ENCODE results near the gene SMTNL2. TPM values are rescaled to one million over a fixed set of nuclear protein-coding genes. Genes with fewer than 3 reads are reported as not detected.
A peak's percentile ranks its signal among the peaks of the same experiment; 100 is the strongest.

Gene SMTNL2
- total RNA-seq, 1 donor from 2014 or later, result 2.4 TPM

DNA sequence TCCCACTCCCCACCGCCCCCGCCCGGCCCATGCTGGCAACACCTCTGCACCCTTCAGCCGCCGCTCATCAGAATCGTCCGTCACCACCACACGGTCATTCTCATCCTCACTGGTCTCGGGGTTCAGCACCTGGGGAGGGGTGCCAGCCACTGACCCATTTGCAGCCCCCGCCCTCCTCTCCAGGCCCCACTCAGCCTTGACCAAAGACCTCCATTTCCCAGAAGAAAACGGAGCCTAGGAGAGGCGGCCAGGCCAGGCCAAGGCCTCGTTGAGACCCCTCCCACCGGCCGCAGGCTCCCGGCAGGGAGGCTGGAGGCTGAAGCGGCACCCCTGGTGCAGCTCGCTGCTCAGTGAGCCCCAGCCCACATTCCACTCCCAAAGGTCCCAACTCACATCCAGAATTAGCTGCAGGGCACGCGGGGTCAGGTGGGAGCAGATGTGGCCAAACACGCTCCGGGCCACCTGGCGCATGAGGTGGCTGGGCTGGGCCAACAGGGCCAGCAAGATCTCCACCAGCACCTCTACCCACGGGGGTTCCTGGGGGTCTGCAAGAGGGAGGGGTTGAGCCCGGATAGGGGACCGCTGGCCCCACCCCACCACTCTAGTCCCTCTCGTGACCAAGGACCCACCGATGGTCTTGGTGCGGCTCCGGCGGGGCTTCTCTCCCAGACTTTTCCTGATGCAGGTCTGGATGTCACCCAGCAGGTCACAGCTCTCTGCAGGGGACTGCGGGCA is 38.9 kb upstream of the SMTNL2 start:
- DNase-seq (ENCODE audit: low spot score), result no peak

DNA sequence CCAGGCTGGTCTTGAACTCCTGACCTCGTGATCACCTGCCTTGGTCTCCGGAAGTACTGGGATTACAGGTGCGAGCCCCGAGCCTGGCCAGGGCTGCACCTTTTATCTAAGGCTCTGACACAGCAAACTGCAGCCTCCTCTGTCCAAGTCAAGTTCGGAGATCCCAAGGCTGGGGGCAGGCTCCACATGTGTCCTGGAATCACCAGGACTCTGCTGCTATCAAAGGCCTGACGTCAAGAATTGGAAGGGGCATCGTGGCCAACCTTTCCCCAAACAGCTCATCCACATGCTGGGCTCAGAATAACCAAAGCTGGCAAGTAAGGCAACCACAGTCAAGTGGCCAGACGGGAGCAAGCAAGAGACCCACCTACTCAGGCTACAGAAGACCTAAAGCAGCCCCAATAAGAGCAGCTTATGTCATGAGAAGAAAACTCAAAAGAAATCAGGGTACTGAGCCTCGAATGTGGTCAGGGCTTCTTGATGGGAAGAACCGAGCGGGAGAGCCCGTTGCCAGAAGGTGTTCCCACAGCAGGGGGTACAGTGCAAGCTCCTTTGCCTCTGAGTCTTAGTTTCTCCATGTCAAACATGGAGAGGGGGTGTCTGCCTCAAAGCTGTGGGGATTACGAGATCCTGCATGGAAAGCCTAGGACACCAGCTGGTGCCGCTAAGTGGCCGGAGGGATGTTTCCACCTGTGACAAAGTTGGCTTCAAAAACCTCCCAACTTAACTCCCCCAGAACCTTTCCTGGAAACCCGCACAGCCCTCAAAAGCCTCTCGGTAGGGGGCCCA is 37.0 kb upstream of the SMTNL2 start:
- no peak for DNase-seq (ENCODE audit: low spot score)

DNA sequence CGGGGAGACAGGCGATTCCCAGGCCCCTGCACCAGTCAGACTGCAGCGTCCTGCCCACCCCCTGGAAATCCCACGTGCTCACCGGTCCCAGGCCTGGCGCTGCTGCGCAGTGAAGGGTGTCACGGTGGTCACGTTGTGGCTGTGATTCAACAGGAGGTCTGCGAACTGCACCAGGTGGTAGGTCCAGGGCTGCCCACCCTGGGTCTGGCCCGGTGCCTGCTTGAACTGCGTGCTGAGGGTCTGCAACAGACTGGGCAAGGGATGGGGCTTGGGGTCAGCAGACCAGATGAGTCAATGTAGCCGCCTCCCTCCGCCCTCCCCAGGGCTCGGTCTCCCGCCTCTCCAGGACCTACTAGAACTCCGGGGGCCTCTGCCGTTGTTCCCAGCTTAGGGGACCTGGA is 36.3 kb upstream of the SMTNL2 start:
- no peak for DNase-seq (ENCODE audit: low spot score)

DNA sequence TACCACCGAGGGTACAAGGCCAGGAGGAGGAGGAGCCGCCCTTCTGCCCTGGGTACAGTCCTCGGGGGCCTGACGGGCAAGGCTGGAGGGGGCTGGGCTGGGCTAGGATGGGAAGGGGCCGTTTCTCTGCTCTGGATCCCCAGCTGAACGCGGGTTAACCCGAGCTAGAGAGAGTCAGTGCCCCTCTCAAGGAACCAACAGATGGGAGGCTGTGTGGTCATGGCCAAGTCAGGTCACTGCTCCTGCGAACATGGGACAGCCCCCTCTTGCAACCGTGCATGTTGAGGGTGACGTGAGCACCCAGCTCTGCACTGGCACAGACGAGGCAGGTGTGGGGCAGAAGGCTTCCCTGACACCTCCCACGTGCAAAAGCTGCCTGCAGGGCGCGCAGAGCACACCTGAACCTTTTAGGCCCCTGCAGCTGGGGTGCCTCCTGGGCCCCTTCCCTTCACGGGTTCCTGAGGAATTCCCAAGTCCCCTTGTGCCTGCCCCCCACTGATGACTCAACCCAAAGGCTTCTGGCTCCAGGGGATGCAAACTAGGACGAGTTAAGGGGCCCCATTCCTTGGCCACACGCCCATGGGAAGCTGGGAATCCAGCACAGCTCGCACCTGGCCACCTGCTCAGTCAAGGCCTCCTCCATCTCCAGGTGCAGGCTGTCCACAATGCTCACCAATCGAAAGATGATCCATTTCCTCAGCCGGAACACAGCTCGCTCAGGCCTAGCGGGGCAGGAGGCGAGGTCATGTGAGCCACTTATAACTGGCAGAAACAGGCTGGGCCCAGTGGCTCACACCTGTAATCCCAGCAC is 35.4 kb upstream of the SMTNL2 start:
- DNase-seq (ENCODE audit: low spot score), result no peak

DNA sequence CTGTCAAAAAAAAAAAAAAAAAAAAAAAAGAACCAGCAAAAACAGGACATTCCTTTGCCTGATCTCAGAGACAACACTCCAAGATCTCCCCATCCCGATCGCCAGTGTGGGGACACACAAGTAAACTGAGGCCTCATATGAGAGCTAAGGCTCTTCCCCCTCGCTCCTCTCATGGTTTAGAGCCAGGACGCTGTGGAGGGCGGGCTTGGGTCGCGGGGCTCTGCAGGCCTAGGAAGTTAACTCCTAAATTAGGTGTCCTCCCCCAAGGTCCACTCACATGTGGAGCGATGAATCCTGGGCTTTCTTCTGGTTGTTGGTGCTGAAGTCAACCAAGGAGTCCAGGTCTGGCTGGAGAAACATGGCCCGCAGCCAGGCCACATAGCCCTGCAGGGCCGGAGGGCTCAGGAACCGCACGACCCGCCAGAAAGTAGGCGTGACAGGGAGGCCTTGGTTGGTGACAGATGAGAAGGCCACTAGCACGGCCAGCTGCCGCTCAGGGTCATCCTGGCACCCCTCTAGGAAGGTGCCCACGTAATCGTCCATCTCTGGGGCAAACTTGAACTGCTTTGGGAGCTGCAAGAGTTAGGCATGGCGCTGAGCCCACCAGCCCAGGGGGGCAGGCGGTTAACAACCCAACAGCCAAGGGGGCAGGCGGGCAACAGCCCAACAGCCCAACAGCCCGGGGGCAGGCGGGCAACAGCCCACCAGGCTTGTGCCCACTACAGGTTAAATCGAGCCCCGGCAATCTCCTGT is 34.4 kb upstream of the SMTNL2 start:
- DNase-seq (ENCODE audit: low spot score), result no peak

DNA sequence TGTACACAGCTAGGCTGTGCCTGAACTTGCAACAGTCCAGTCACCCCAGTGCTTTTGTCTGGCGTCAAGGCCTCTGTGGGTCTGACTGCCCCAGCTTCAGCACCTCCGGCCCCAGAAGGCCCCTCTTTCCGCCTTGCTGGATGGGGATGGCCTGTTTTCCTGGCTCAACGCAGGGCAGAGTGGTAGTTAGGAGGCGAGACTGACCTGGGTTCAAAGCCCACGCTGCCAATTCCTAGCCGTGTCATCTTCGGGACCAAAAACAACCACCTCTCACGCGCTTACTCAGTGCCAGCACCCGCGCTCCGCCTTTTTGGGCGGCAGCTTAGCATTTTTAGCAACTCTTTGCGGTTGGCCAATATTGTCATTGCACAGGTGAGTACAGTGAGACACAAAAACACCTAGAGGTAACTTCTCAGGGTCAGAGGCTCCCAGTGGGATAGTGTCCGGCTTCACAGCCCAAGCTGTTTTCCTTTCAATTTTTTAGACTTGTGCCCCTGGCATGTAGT is 33.7 kb upstream of the SMTNL2 start:
- DNase-seq (ENCODE audit: low spot score), result no peak

DNA sequence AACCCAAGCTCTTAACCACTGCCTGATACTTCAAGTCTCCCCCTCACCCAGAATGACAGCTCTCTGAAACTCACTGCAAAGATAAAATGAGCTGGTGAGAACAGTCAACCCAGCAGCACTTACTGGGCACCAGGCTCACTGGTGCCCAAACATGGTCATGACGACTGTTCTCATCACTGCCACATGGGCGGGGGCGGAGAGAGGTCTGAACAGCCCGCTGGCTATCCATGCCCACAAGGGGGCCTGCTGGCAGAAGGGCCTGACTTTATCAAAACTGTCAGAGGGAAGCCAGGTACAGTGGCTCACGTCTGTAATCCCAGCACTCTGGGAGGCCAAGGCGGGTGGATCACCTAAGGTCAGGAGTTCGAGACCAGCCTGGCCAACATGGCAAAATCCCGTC is 33.2 kb upstream of the SMTNL2 start:
- DNase-seq (ENCODE audit: low spot score), result no peak

DNA sequence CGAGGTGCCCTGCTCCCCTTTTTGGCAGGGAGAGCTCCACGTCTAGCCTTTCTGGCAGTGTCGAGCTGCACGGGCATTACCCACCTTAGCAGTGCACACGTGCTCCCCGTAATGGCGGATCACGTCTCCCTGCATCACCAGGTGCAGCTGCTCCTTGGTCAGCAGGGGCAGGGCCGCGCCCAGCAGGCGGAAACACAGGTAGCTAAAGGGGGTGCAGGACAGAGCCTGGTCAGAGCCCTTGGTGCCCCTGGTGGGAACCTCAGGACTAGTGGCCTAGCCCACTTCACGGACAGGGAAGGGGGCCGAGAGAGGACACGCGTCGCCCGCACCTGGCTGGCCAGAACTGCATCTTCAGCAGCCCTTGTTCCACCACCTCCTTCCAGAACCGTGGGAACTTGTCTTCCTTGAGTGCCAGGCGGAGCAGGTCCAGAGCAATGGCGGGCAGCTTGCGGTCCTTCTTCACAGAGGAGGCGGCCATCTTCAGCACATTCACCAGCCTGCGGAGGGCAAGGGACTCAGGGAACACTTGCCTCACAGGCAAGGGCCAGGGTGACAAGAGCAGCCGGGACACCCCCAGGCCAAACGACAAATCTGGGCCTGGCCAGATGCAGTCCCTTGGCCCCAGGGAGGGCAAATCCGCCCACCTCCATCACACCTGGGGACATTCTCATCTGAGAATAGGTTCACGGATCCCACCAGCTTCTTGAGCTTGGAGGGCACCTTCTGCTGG is 32.4 kb upstream of the SMTNL2 start:
- no peak for DNase-seq (ENCODE audit: low spot score)

DNA sequence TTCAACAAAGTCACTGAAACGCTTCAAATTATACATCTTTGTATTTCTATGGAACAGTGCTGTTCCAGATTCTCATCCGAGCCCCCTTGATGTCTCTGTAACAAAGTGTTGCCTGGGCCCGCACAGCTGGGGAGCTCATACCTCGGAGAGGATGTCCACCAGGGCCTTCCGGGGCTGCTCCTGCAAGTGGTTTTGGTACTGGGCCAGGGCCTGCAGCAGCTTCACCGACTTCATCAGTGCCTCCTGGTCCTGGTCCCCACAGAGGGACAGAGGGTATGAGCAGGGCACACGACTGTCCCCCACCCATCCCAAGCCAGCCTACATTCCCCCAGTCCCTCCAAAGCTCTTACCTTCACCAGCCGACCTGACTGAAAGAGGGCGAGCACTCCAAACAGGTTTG is 30.7 kb upstream of the SMTNL2 start:
- DNase-seq (ENCODE audit: low spot score), result no peak

DNA sequence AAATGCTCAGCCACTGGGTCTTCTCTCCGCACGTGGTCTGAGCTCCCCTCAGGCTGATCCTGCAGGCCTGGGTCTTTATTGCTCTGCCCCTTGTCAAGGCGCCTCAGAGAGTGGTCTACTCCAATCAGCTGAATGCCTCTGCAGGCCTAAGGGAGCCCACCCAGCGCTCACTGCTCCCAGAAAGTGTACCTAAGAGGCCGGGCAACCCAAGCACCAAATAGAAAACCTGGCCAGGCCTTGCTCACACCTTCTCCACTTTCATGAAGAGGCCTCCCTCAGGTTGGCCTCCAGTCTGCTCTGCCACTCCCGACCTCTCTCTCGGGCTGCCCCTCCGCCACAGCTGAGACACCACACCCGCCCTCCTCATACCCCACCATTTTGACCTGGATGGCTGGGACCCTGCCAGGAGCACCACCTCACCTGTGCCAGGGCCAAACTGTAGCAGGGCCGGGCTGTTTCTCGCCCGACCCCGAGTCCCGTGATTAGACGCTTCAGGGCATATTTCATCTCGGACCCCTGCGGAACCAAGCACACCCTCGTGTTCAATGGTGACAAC is 29.8 kb upstream of the SMTNL2 start:
- no peak for DNase-seq (ENCODE audit: low spot score)

DNA sequence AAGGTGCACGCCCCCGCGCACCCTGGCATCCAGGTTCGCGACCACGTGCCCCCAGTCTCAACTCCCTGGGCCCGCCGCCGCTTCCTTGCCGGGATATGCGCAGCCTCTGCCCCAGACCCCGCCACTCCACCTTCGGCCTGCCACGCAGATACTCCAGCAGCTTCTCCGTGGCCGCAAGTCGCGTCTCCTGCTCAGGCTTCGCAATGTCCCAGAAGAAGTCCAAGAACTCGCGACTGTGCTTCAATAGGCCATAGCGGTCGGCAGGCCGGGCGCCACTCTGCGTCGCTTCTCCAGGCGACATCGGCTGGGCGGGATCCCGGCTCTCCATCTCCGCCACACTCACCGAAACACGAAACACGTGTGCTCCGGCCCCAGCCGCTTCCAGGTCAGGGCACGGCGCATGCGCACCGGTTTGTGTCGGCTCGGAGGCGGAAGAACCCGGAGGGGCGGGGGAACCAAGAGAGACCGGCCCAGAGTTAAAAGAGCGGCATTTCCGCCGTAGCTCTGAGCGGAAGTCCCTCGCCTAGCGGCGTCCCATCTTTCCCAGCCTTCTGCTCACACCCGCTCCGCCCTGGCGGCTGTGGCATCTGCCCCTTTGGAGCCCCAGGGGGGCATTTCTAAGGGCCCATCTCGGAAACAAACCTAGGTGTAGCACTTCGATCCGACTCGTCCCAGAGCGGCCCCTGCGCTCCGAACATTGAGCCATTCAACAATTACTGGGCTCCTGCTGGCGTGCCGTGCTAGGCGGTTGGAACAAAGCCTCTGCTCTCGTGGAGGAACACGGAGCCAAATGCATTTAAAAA is 29.1 kb upstream of the SMTNL2 start, which contains the start of gene MYBBP1A:
Gene MYBBP1A, minus strand, starts transcription at position 388 of the 803 bp plus-strand sequence. Its CDS starts 60 bp downstream, at position 328.
- DNase-seq (ENCODE audit: low spot score), result peak; percentile 97

DNA sequence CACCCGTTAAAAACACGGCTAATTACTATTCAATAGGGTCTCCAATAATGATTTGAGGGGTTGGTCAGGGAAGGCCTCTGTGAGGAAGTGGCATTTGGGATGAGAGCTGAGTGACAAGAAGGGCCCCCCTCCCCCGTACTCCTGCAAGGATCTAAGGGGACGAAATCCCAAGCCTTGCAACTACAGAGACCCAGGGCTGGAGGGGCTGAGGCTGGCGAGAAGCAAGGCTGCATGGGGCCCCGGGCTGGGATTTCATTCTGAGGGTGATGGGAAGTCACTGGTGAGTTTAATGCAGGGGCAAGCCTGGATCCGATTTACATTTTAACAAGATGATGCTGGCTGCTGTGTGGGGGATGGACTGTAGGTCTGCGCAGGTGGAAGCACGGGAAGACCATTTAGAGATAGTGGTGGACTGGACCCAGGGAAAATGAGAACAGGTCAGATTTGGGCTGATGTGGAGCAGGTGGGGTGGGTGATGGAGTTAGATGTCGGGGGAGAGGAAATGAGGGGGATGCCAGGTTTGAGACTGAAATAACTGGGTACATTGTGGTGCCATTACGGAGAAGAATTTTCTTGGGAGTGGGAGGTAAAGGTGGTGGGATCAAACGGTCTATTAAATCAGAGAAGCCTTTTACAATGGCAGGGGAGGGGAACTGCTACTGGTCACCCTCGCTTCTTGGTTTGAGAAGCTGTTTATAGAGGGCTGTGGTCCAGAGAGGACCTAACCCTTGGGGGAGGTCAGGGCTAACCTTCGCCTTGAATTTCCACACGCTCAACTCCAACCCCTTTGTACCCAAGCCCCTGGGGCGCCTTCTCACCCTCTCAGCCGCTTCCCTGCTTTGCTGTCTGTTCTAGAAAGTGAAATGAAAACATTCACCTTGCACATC is 28.2 kb upstream of the SMTNL2 start:
- no peak for DNase-seq (ENCODE audit: low spot score)

DNA sequence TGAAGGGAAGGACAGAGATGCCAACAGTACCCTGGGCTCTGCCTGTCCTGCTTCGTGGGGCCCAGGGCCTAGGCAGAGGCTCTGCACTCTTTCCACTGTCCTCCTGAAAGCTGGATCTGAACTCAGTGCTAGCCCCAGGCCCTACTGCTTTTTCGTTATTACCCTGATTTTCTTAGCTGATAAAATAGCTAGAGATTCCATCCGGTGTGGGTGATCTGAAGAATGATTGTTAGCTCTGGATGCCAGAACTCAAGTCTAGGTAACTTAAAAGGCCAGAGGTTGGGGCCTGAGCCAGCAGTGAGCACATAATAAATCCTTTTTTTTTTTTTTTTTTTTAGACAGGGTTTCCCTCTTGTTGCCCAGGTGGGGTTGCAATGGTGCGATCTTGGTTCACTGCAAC is 27.3 kb upstream of the SMTNL2 start:
- DNase-seq (ENCODE audit: low spot score), result no peak

DNA sequence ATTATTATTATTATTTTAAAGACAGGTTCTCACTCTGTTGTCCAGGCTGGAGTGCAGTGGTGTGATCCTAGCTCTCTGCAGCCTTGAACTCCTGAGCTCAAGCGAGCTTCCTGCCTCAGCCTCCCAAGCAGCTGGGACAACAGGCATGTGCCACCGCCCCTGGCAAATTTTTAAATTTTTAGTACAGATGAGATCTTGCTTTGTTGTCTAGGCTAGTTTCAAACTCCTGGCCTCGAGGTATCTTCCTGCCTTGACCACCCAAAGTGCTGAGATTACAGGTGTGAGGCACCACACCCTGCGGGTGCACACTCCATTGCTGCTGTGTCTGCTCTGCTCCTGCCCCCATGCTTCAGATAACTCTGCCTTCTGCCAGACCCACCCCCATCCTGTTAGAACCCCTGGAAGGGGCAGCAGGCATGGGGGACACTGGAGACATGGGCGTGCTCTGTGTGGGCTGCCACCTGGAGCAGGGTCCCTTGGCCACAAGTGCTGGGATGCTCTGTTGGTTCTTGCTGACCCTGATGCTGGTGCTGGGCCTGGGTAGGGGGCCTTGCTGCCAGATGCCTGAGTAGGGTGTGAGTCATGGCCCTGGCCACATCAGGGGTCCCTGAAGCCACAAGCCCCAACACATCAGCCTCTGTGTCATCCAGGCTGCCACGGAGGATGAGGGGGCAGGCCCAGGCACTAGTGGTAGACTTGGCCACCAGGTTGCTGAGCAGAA is 26.5 kb upstream of the SMTNL2 start:
- DNase-seq (ENCODE audit: low spot score), result no peak

DNA sequence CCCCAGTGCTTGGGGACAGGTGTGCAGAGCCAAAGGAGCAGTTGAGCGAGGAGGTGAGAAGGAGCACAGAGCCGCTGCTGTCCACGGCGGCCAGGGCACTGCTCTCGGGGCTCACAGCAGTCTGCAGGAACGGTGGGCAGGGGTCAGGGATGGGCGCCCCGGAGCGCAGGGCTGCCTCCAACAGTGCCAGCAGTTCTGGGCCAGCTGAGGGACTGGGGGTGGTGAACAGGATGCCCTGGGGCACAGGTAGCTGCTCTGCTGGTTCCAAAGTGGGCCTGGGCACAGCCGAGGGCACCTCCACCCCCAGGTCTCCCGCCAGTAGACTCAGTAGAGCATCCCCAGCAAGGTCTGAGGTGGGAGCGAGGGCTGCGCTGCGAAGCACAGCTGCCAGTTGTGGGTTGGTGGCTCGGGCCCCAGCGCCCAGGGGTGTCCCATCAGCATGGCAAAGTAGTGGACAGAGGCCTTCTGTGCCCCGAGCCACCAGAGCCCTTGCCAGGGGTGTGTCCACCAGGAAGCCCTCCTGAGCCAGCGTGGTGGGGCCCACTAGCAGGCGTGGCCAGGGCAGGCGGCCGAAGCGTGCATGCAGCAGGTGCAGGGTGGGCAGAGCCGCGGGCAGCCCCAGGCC is 25.9 kb upstream of the SMTNL2 start:
- DNase-seq (ENCODE audit: low spot score), result no peak

DNA sequence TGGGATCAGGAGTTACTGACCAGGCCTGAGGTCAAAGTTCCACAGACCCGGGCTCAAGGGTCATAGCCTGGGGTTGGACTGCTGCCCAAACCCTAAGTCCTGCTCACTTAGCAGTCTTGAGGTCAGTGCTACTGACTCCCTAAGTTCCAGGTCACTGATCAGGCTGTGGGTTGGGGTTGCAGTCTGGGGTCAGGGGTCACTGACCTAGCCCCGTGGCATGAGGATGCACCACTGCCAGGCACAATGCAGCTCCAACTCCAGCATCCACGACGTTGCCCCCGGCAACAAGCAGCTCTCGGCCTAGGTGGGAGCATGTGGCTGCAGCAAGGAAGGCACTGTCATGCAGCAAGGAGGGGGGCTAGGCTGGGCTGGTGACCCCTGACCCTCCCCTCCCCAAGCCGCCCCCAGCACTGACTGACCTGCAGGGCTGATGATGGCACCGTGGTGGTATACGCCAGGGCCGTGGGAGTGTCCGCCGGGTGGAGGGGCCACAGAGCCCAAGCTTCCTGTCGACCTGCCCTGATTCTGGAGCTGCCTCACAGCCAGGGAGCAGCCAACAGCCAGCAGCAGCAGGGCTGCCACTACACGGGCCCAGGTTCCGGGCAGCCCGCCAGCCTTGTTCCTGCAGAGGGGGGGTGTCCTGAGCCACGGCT is 25.1 kb upstream of the SMTNL2 start:
- DNase-seq (ENCODE audit: low spot score), result no peak

DNA sequence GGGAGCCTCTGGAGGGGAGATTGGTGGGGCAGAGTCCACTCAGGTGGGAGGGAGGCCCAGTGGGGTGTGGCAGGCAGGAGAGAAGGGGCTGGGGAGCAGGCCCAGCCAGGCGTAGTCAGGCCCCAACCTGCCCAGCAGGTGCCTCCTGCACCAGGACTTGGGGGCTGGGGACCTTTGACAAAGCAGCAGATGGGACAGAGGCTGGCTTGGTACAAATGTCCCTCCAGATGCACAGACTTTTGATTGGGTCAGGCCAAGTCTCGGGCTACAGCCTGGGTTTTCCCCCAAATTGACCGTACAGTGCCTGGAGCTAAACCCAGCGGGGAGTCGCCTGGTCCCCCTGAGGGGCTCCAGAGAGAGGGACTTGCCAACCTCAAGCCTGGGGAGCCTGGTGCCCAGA is 24.4 kb upstream of the SMTNL2 start:
- no peak for DNase-seq (ENCODE audit: low spot score)

Data from mucosa of gallbladder (tissue), 1 donor.